ENCODE data around the gene SELPLG. TPM values are rescaled to one million over a fixed set of nuclear protein-coding genes. Genes with fewer than 3 reads are reported as not detected.
A peak's percentile ranks its signal among the peaks of the same experiment; 100 is the strongest.

Gene SELPLG
- total and polyA plus RNA-seq, 2 of the 4 experiments (the other 2 are of a cell fraction): 3.2 to 10.8 TPM

DNA sequence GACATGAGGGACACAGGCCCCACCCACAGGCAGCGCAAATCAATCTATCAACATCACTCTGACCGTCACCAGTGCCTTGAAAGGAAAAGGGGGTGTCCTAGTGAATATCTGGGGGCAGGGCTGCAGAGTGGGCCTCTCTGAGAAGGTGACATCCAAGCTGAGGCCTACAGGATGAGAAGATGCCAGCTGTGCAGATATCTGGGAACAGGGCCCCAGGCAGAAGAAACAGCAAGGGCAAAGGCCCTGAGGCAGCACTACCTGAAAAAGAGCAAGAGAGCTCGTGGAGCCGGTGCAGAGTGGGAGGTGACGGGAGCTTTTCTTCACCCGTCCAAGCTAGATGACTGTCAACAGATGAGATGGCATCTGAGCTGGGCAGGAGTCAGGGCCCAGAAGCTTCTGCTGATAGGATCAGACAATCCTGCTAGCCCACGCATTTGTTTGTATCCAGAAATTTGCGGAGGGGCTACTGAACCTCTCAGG is 23.3 kb downstream of the SELPLG start:
- Histone ChIP-seq H3K27ac (ENCODE audit: insufficient read depth, low read length) (no peak overlapping the region), H3K9me3 (ENCODE audit: control insufficient read depth, insufficient read depth, low read length) (no peaks in the 10 kb centered on the region), H4K5ac (ENCODE audit: low read depth, low read length) (peak overlapping the region; percentile 37; the same call in 1 of the 2 replicates), H2BK15ac (ENCODE audit: low read depth, low read length) (peak overlapping the region; percentile 89; the same call in 2 of the 3 replicates), H2BK5ac (ENCODE audit: low read depth, low read length, poor library complexity, severe bottlenecking) (no peak overlapping the region), H3K9ac (ENCODE audit: low read depth, low read length) (no peak overlapping the region; the same call in 1 of the 2 replicates), H2BK120ac (ENCODE audit: low read depth, low read length) (peak overlapping the region; percentile 93), H4K8ac (ENCODE audit: low read depth in 2 of 2, low read length in 2 of 2) (peak overlapping the region; percentile 19 to 89; a peak in 2 of 4 replicates), H3K4me2 (ENCODE audit: low read depth, low read length) (no peak overlapping the region), H2AK5ac (ENCODE audit: low read depth, low read length) (peak overlapping the region; percentile 89; the same call in 1 of the 2 replicates), H3K4me1 (ENCODE audit: control insufficient read depth, insufficient read depth, low read length) (peaks cover 17% of the 10 kb centered on the region), H4K91ac (ENCODE audit: insufficient read depth, low read depth, low read length) (peak overlapping the region; percentile 85), H3K36me3 (ENCODE audit: control insufficient read depth, insufficient read depth, low read length) (no peaks in the 10 kb centered on the region), H2AK9ac (replicated peaks; ENCODE audit: low read depth, low read length, poor library complexity) (peak overlapping the region; percentile 56), H3K4ac (ENCODE audit: low read depth, low read length) (peak overlapping the region; percentile 86), H4K20me1 (ENCODE audit: insufficient read depth, low read length) (no peaks in the 10 kb centered on the region), H3K79me1 (ENCODE audit: low read depth in 1 of 2, low read length in 2 of 2) (peaks cover 0 to 5% of the 10 kb centered on the region in 2 experiments; a peak in 1 of 4 replicates), H2BK20ac (ENCODE audit: low read depth, low read length) (peak overlapping the region; percentile 85), H3K56ac (ENCODE audit: extremely low read depth, insufficient read depth, low read length) (0 out of 2 replicates have a peak overlapping the region, but pooled peaks have one; percentile 53), H3K18ac (ENCODE audit: low read depth, low read length) (peak overlapping the region; percentile 75), H3K14ac (replicated peaks; ENCODE audit: low read depth, low read length) (peak overlapping the region; percentile 47; the same call in 1 of the 2 replicates), H3K9me1 (ENCODE audit: insufficient read depth, low read length) (peaks cover 4% of the 10 kb centered on the region; the same call in 1 of the 2 replicates), H3K4me3 (ENCODE audit: insufficient read depth, low read depth, low read length) (no peak overlapping the region), H2AFZ (replicated peaks; ENCODE audit: low read length, poor library complexity) (peak overlapping the region; percentile 82), H3K23ac (ENCODE audit: low read depth, low read length) (no peak overlapping the region), H3K27me3 (ENCODE audit: control insufficient read depth, insufficient read depth, low read length) (no peaks in the 10 kb centered on the region)
- DNase-seq (no peak), ATAC-seq (ENCODE audit: low read depth) (no peak)
- POLR2A ChIA-PET (ENCODE audit: unreplicated experiment): no interaction called here
- dilution Hi-C loops (cut with HindIII; ENCODE audit: low sequenced_read_pairs, unreplicated experiment): no loop called here
- BruUV-seq (replicated peaks): no TSS peak
- TF ChIP-seq MXI1 (IDR thresholded peaks at IDR 0.05; ENCODE audit: borderline replicate concordance, low read depth, low read length): no peak
- CTCF ChIA-PET: interaction anchor here (2.0 kb wide), 1 partner anchor 46 kb away, joined by 4 read pairs; no protein-coding TSS in a partner anchor
- intact Hi-C loops (cut with micrococcal nuclease): loop anchor here (2.0 kb wide), 1 partner anchor 340 kb away; no protein-coding TSS in a partner anchor
- 91% methylated on average over 4 of the region's 8 CpGs; no CpG with 5 or more reads in 1 of the 2 experiments for WGBS, 2 experiments (ENCODE audit: extremely low coverage in 2 of 2, insufficient read length in 1 of 2)
- in situ Hi-C loops (cut with MboI; ENCODE audit: low sequenced_read_pairs): no loop called here

Data from IMR-90 (cell line).